GM19025 (cell line): Measurements from ENCODE around the gene TREM1.

Experiments used
- ATAC-seq: cut with Tn5 transposase; IDR thresholded peaks from one replicate; pipeline ENCODE4 v1.9.1; 2021; ENCODE audit warnings: mild to moderate bottlenecking, low read depth, moderate library complexity; ENCODE audit not compliant: unreplicated experiment

The TREM1 gene

GRCh38 chr6:41226752-41227151 is 59.7 kb downstream of the TREM1 start:
- ATAC-seq = no peak

GRCh38 chr6:41224800-41225199 is 61.7 kb downstream of the TREM1 start:
- ATAC-seq = no peak
